ENCODE results near the gene ZCCHC3.

The ZCCHC3 gene

DNA sequence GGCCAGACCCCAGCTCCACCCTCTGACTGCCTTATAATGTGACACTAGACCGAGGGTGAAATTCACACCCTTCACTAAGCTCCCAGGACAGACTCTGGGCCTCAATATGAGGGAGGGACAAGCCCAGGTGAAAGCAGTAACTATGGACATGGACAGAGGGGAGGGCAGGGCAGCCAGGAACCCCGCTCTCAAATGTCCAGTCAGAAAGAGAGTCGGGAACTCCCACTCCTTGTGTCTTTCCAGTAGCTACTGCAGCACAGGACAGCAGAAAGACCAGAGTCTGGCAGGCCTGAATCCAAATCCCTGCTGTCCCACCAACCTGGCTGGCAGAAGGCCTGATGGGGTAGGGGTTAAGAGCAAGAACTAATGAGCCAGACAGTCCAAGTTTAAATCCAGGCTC is 13.2 kb upstream of the ZCCHC3 start:
- DNase-seq, result no peak

GRCh38 chr20:286508-286907 is 10.9 kb upstream of the ZCCHC3 start:
- no peak for DNase-seq

DNA sequence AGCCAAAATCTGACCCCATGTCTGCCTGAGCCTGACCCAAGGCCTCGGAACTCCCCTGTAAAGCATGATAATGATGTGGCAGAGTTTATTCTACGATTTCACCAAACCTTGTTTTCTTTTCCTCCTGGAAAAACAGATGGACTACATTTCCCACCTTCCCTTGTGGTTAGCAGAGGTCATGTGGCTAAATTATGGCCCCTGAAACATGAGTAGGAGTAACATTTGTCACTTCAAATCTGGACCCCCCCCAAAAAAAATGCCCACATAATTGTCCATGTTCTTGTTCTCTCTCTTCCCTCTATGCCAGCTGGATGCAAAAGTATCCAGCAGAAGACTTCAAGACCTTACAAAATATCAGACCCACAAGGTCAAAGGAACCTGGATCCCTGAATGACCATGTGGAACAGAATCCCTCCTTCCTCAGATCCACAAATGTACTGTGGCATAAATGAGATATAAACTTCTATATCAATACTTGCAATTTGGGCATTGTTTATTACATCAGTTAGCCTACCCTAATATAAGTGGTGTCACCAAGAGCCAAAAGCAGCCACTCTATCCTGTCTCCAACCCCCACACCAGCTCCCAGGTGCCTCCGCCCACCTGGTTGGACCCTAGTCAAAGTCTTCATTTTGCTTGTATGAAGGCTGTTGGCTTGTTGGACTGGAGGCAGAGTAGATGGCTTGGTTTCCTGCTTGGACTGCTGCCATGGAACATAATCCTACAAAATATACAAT is 8.2 kb upstream of the ZCCHC3 start:
- no peak for DNase-seq

DNA sequence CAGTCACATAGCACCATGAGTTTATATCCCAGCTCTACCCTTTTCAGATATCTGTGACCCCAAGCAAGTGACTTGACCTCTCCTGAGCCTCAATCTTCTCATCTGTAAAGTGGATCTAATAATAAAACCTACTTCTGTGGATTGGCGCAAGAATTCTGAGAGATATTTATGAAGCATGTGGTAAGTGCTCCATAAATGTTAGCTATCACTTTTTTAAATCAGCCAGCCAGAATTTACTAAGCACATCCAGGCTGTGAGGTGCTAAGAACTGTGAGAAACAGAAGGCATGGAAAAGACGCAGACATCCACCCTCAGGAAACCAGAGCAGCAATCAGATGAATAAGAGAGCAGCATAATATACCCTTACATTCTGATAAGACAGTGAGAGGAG is 7.7 kb upstream of the ZCCHC3 start:
- DNase-seq, result no peak

DNA sequence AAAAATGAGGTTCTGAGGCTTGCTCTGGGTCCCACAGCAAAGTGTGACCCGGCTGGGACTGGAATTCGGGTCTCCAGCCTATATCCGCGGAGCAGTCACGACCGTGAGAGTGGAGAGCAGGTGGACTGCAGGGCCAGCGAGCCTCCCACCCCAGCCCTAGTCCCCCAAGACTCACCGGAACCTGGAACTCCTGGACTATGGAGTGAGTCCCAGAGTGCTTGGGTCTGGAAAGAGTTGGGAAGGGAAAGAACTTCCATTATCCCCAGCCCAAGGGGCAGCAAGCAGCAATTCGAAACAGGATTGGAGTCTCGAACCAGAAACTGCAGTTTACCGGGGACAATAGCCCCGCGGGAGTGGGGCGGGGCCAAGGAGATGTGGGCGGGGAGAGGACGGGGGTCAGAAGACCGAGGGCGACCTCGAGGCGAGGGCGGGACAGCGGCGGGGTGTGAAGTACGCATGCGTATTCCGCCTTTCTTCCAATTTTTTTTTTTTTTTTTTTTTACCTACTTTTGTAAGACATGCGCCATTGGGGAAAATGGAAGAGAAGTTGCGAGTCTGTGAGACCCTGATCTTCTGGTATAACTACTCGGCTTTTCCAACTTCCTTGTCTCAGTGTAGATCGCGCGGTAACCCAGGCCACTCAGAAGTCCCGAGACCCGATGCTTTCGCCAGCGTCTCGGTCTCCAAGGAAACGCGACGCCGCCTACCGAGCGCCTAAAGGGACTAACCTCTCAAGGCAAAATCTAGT is 7.1 kb upstream of the ZCCHC3 start, which contains the start of gene C20orf96:
C20orf96 (minus strand) TSS at position 667 of the 748 bp plus-strand sequence; CDS start at position 527, 140 bp downstream.
- DNase-seq, result peak; percentile 91 to 92

GRCh38 chr20:294602-295001 is 2.8 kb upstream of the ZCCHC3 start:
- no peak for DNase-seq

GRCh38 chr20:295804-296203 is 1.6 kb upstream of the ZCCHC3 start:
- no peak for DNase-seq

DNA sequence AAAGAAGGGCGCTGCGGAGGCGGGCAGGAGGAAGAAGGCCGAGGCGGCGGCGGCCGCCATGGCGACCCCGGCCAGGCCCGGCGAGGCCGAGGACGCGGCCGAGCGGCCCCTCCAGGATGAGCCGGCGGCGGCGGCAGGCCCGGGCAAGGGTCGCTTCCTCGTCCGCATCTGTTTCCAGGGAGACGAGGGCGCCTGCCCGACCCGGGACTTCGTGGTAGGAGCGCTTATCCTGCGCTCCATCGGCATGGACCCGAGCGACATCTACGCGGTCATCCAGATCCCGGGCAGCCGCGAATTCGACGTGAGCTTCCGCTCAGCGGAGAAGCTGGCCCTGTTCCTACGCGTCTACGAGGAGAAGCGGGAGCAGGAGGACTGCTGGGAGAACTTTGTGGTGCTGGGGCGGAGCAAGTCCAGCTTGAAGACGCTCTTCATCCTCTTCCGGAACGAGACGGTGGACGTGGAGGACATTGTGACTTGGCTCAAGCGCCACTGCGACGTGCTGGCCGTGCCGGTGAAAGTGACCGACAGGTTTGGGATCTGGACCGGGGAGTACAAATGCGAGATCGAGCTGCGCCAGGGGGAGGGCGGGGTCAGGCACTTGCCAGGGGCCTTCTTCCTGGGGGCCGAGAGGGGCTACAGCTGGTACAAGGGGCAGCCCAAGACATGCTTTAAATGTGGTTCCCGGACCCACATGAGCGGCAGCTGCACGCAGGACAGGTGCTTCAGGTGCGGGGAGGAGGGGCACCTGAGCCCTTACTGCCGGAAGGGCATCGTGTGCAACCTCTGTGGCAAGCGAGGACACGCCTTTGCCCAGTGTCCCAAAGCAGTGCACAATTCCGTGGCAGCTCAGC is 780 bp downstream of the ZCCHC3 start:
- DNase-seq, result peak; percentile 45 to 46

DNA sequence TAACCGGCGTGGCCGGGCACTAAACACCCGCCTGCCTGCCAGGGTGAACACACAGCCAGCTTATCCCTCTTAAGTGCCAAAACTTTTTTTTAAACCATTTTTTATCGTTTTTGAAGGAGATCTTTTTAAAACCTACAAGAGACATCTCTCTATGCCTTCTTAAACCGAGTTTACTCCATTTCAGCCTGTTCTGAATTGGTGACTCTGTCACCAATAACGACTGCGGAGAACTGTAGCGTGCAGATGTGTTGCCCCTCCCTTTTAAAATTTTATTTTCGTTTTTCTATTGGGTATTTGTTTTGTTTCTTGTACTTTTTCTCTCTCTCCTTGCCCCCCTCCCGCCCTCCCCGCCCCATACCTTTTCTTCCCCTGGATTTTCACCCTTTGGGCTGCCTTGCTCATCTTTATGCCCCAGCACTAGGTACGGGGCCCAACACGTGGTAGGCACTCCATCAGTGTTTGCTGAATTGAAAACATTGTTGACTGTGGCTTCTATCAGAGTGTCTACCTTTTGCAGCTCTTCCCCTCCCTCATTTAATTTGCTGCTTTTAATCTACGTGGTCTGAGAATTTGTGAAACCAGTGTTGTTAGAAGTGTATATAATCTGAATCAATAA is 1.5 kb downstream of the ZCCHC3 start:
- DNase-seq, result no peak

GRCh38 chr20:300345-300990 is 3.1 kb downstream of the ZCCHC3 start:
- DNase-seq, result no peak

DNA sequence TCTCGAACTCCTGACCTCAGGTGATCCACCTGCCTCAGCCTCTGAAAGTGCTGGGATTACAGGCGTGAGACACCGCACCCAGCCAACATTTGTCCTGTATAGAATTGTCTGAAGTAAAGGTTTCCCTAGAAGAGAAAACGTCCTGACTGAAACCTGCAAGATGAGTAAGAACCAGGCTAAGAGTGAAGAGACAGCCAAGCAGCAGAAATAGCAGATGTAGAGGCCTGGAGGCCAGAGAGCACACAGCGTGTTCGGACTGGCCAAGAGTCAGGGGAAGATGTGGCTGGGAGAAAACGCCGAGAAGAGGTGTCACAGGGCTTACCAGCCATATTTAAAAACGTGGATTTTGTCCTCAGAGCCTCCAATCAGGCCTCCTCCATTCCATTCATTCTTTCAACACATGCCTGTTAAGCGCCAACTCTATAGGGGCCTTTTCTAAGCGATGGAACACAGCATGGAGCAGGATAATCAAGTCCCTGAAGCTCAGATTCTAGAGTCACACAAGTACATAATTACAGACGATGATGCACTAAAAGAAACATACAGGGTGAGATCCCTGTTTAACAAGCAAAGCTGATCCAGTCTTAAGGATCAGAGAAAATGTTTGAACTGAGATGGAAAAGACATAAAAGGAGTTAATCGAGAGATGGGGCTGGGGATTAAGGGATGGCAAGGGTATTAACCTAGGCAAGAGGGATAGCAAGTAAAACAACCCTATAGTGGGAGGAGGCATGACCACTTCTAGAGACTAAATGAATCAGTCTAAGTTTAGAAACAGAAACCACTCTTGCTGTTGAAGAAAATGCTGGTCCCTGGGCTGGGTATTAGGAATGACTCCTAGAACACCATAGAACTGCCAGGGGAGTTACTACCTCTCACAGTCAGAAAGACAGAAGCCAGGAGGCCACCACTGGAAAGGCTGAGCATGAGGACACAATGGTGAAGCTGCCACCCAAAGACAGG is 4.8 kb downstream of the ZCCHC3 start:
- no peak for DNase-seq

- DNase-seq, result no peak
These were observed 8.4 kb downstream of the ZCCHC3 start for GRCh38 chr20:305745-306144.

GRCh38 chr20:308427-309038 is 11.2 kb downstream of the ZCCHC3 start:
- no peak for DNase-seq

DNA sequence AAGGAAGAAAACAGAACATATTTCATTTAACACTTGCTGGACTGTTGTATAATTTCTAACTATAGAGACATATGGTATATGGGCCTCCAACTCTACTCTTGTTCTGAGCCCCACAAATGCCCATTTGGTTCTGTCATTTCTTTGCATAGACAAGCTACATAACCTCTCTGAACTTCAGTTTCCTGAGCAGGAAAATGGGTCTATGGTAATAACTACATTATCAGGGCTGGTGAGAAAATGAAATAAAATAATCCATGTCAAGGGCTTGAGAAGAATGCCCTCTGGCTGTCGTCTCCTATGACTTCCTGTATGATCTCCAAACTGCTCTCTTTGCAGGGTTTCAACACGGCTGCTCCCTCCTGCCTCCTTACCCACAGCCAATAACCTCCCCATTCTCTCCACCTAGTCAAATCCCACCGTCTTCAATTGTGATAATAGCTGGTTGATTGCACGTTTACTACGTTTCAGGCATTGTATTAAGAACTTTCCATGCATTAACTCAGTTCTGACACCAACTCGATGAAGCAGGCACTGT is 12.0 kb downstream of the ZCCHC3 start:
- peak in 1 of 2 experiments; percentile 49 for DNase-seq

DNA sequence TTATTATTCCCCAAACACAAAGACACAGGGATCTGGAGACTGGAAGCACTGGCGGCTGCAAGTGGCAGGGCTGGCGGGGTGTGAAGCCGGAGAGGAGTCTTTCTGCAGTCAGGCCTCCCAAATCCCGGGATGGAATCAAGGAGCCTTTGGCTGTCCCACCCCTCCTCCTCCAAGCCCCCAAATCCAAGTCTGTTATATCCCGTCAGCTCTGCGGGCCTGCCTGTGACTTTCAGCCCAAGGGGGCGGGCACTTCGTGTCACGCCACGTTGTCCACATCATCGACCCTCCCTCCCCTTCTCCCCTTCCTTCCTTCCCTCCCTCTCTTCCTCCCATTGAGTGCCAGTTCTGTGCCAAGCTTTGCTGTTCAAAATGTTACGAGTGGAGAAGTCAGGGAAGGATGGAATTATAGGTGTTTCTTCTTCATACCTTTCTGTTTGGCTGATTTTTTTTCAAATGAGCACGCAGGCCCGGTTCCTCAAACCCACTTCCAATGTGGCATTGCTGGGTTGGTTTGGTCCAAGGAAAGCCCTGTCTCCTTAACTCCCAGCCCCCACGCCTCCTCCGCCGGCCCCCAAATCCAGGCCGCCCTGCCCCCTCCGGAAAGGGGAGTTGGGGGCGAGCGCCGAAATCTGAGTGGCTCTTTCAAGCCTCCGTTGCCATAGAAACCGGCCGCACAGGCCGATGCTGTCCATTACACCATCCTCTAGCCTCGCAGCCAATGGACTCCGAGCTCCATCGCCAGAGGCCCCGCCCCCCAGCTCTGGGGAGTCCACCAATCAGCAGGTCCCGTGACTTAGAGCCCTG is 12.7 kb downstream of the ZCCHC3 start:
- DNase-seq, result peak; percentile 100

DNA sequence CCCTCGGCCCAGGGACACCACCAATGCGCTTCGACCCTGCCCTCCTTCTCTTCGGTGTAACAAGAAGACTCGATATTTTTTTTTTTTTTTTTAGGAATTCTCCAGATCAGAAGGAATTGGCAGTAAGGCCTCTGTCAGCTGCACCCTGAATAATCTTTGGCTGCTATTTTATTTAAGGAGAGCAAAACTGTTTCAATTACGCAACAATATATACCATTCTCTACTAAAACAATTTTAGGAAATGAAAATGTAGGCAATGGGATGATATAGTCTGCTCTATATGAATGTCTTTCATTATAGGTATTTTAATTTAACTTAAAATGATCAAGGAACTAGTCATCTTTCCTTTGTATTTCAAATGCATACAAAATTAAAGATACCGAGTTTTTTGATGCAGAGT is 13.3 kb downstream of the ZCCHC3 start:
- no peak for DNase-seq

DNA sequence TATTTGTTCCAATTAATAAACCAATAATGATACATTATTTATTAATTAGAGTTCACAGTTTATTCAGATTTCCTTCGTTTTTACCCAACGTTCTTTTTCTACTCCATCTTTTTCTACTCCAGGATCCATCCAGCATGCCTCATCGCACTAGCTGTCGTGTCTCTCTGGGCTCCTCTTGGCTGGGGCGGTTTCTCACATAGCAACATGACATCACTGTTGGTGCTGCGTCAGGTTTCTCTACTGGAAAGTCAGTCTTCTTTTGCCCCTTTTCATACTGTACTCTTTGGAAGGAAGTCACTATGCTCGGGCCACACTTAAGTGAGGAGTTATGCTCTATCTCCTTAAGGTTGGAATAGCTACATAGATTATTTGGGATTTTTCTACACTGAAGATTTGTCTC is 14.2 kb downstream of the ZCCHC3 start:
- no peak for DNase-seq

DNA sequence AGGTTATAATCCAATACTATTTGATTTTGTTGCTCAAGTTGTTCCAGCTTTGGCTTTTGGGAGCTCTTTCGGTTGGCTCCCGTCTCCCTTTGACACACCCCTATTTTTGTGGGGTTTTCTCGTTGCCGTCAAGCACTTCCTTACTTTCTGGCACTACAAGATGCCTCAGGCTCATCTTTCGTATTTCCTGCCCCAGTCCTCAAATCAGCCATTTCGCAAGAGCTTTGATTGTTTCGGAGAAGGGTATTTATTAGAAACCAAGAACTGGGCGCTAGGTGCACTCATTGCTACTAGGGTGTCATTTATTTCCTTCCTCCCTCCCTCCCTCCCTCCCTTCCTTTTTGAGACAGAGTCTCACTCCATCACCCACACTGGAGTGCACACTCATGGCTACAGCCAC is 14.7 kb downstream of the ZCCHC3 start:
- DNase-seq, result no peak

DNA sequence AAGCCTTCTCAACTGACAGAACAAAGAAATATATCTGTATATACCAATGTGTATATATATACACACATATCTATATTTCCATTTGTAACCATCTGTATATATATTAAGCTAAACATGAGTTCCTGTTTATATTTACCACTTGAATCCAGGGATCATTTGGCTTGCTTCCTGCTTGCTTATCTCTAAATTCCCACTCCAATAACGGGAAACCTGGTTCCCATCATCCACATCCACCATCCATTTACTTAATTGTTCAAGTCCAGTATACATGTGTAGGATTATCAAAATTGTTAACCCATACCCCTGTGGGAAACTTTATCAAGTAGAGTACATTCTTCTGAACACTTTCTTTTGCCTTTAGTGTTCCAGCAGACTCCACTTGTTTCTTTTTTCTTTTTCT is 15.5 kb downstream of the ZCCHC3 start:
- no peak for DNase-seq

- no peak for DNase-seq
These were observed 16.0 kb downstream of the ZCCHC3 start for GRCh38 chr20:313402-313801.
